ENCODE data around the gene C11orf65.

DNA sequence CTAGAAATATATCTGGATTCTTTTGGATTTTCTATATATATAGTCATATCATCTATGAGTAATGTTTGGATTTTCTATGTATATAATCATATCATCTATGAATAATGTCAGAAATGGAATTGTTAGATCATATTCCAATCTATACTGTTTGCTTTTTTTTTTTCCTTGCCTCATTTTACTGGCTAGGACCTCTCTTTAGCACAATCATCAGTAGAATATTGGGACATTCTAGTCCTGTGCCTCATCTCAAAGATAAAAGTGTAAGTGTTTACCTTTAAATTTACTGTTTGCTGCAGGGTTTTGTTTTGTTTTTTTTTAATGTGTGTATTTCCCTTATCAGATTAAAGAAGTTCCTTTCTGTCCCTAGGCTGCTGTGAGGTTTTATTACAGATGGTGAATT, 97.0 kb downstream of the C11orf65 start:
- no peak for TF ChIP-seq POLR2A (IDR thresholded peaks at IDR 0.05)
- TF ChIP-seq, protein P1, sequence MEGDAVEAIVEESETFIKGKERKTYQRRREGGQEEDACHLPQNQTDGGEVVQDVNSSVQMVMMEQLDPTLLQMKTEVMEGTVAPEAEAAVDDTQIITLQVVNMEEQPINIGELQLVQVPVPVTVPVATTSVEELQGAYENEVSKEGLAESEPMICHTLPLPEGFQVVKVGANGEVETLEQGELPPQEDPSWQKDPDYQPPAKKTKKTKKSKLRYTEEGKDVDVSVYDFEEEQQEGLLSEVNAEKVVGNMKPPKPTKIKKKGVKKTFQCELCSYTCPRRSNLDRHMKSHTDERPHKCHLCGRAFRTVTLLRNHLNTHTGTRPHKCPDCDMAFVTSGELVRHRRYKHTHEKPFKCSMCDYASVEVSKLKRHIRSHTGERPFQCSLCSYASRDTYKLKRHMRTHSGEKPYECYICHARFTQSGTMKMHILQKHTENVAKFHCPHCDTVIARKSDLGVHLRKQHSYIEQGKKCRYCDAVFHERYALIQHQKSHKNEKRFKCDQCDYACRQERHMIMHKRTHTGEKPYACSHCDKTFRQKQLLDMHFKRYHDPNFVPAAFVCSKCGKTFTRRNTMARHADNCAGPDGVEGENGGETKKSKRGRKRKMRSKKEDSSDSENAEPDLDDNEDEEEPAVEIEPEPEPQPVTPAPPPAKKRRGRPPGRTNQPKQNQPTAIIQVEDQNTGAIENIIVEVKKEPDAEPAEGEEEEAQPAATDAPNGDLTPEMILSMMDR (IDR thresholded peaks at IDR 0.05), result no peak

Measured in uterus (tissue), 2 donors.